ENCODE results near the gene VSIG2.

Gene VSIG2

DNA sequence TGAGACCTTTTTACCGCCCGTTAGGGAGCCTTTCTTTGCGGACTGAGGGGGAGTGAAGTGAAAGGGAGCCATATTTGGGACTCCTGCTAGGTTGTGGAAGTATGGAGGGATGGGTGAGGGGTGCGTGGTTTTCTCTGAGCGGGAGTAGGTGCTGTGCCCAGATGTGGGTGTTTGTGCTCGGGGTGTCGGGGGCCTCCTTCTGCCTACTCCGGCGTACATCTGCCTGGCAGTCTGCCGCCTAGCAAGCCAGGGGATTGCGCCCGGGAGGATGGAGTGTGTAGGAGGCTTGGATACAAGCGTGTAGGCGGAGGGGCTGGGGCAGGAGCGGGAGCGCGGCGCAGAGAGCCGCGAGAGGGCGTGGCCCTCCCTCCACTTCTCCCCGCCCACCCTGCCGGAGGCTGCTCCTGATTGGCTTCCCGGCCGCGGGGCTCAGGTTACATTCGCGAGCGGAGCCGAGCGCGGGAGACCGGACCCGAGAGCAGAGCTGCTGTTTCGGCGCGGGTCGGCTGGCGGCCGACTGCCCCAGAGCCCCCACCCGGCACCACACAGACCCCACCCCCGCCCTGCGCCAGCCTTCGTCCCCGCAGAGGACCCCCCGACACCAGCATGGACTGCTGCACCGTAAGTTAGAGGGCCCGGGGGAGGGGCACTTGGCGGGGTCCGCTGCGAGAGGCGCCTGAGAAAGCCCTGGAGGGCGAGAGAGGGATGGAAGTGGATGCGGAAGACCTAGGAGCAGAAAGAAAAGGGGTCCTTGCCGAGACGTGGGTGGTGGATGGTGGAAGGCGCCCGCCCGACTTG lies 12.4 kb downstream of the VSIG2 start, which contains the start of gene NRGN:
TSS of gene NRGN (plus strand) at position 464 of the 798 bp plus-strand sequence. CDS start at position 607, 143 bp downstream.
- no peak for TF ChIP-seq ZFX (IDR thresholded peaks at IDR 0.05)
- TF ChIP-seq, protein P1, sequence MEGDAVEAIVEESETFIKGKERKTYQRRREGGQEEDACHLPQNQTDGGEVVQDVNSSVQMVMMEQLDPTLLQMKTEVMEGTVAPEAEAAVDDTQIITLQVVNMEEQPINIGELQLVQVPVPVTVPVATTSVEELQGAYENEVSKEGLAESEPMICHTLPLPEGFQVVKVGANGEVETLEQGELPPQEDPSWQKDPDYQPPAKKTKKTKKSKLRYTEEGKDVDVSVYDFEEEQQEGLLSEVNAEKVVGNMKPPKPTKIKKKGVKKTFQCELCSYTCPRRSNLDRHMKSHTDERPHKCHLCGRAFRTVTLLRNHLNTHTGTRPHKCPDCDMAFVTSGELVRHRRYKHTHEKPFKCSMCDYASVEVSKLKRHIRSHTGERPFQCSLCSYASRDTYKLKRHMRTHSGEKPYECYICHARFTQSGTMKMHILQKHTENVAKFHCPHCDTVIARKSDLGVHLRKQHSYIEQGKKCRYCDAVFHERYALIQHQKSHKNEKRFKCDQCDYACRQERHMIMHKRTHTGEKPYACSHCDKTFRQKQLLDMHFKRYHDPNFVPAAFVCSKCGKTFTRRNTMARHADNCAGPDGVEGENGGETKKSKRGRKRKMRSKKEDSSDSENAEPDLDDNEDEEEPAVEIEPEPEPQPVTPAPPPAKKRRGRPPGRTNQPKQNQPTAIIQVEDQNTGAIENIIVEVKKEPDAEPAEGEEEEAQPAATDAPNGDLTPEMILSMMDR (conservative IDR thresholded peaks at IDR 0.05): no peak
- no peak within 1 kb of the TSS; the same call in 1 of the 2 replicates for H3K27ac ChIP-seq

DNA sequence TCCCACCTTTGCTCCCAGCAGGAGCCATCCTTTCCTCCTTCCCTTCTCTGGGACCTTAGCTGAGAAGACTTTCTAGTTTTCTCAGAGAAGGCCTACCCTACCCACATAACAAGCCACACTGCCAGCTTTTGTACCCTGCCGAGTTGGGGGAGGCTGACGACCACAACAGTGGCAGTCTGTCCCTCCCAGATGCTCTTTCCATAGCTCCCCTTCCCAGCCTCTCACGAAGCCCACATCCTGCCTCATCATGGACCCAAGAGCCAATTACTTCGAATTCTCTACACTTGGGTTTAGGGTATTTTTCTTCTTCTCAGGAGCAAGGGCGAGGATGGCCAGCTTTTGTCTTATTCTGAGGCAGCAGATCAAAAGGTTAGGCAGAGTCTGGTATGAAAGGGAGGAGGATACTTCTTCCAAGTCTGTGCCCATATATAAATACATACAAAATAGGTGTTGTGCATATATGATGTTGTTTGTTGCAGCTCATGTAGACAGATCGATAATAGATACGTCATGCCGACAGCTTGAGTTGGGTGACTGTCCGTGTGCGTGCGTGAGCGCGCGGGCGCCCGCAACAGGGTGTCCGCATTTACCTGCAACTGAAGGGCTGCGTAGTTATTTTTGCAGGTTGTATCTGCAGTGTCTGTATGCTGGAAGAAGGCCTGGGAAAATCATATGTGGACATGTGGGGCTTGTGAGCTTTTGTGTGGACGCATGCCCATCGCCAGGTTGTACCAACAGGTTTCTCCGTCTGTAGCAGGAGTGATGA lies 13.2 kb downstream of the VSIG2 start:
- no peak for TF ChIP-seq ZFX (IDR thresholded peaks at IDR 0.05)
- TF ChIP-seq, protein P1 (conservative IDR thresholded peaks at IDR 0.05): no peak

DNA sequence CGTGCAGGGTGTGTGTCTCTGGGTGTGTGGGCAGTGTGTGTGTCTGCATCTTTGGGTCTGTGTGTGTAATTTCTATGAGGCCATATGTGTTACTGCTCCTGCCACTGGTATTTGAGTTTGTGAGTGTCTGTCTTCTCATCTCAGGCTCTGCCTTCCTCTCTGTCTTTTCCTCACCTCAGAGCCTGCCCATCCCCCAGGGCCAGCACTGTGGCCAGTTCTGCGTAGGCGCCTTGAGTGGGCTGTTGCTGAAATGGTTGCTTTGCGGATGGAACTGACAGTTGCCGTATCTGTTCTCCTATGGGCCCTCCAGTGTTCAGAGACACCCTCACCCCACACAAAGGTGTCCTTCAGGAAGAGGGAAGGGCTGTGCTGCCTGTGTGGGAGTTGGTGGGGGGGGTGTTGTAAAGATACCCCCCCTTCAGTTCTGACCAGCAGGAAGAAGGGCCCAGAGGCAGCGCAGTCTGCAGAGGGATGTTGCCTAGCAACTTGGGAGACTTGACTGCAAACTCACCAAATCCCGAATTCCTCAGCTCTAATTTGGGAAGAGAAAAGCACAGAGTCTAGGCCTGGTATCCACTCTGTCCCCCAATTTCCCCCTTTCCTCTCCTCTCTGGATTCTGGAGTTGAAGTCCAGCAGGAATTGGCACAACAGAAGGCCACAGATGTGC lies 14.3 kb downstream of the VSIG2 start:
- TF ChIP-seq, protein P1 (conservative IDR thresholded peaks at IDR 0.05): no peak
- no peak for TF ChIP-seq ZFX (IDR thresholded peaks at IDR 0.05)

More for the DNA sequence above, 13.2 kb downstream of the VSIG2 start:
- H3K27ac ChIP-seq: no peak overlapping the region; the same call in 1 of the 2 replicates

DNA sequence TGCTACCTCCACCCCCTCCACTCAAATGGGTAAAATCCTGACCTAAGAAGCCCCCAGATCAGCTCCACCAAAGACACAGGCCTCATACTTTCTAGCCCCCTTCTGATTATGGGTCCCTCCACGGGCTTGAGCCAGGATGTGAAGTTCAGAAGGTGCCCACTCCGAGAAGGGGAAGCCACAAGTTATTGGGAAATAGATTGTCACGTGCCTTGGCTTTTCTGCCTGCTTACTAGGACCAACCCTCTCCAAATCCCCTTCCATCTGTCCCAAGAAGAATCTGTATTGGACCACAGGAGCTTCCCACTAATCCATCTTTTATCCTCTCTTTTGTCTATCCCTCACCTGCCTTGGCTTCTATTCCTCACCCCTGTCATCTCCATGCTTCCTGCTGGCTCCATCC lies 15.3 kb downstream of the VSIG2 start:
- TF ChIP-seq ZFX (IDR thresholded peaks at IDR 0.05): no peak
- TF ChIP-seq, protein P1 (conservative IDR thresholded peaks at IDR 0.05): no peak

More for the DNA sequence above, 14.3 kb downstream of the VSIG2 start:
- H3K27ac ChIP-seq: no peak overlapping the region

DNA sequence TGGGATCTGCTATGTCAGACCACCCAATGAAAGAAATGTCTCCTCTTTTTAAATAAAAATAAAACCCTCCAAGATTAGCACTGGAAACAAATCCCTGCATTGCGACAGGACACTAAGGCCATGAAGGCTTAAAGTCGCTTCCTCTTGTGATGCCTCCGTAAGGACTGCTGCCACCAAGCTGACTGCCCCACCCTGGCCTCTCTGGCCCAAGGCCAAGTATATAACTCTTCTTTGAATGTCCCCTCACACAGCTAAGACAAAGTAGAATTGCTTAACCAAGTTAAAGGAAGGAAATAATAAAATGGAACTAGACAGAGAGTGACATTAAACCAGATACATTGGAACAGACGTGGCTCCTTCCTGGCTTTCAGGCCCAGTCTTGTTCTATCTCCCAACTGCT lies 19.8 kb downstream of the VSIG2 start:
- TF ChIP-seq ZFX (IDR thresholded peaks at IDR 0.05): no peak
- TF ChIP-seq, protein P1 (conservative IDR thresholded peaks at IDR 0.05): no peak
- no peak overlapping the region for H3K27ac ChIP-seq

More for the DNA sequence above, 15.3 kb downstream of the VSIG2 start:
- H3K27ac ChIP-seq: no peak overlapping the region

DNA sequence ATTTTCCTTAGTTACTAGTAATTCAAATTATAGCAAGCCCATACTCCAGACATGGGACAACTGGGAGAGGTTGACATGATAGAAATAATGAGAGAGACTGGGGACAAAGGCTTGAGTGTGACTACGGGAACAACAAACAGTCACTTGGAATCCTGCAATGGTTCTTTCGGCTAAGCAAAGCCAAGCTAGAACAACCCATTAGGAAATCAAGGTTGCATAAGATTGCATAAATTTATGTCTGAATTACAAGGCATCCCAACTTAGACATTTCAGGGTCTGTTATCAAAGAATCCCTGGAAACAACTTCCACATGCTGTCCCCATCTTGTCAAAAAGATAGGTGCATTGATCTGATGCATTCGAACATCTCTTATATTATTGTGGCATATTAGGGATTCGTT lies 22.5 kb downstream of the VSIG2 start:
- TF ChIP-seq, protein P1 (conservative IDR thresholded peaks at IDR 0.05): no peak
- TF ChIP-seq ZFX (IDR thresholded peaks at IDR 0.05): no peak
- no peak overlapping the region for H3K27ac ChIP-seq
